Measurements from ENCODE around the gene MUS81.

DNA sequence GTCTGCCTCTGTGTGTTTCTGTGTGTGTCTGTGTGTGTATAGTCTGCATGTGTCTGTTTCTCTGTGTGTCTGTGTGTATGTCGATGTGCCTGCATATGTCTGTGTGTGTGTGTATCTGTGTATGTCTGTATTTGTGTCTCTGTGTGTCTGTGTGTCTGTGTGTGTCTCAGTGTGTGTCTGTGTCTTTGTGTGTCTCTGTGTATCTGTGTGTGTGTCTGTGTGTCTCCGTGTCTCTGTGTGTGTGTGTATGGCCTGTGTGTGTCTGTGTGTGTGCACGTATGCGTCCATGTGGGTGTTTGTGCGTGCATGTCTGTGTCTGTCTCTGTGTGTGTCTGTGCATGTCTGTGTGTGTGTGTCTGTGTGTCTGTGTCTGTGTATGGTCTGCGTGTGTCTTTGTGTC lies 26.0 kb upstream of the MUS81 start:
- no peak for TF ChIP-seq HDGF (IDR thresholded peaks at IDR 0.05; ENCODE audit: borderline replicate concordance)
- no peak for TF ChIP-seq FOXK2 (IDR thresholded peaks at IDR 0.05)
- TF ChIP-seq BHLHE40 (IDR thresholded peaks at IDR 0.05; ENCODE audit: borderline replicate concordance): no peak
- TF ChIP-seq TARDBP (IDR thresholded peaks at IDR 0.05): peak; percentile 73
- TF ChIP-seq, protein P1, sequence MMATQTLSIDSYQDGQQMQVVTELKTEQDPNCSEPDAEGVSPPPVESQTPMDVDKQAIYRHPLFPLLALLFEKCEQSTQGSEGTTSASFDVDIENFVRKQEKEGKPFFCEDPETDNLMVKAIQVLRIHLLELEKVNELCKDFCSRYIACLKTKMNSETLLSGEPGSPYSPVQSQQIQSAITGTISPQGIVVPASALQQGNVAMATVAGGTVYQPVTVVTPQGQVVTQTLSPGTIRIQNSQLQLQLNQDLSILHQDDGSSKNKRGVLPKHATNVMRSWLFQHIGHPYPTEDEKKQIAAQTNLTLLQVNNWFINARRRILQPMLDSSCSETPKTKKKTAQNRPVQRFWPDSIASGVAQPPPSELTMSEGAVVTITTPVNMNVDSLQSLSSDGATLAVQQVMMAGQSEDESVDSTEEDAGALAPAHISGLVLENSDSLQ (IDR thresholded peaks at IDR 0.05): no peak
- TF ChIP-seq ARNT (IDR thresholded peaks at IDR 0.05): no peak
- TF ChIP-seq L3MBTL2 (conservative IDR thresholded peaks at IDR 0.05): no peak
- TF ChIP-seq ELF4 (IDR thresholded peaks at IDR 0.05): no peak
- TF ChIP-seq CTBP1 (IDR thresholded peaks at IDR 0.05; ENCODE audit: borderline replicate concordance): no peak
- no peak for TF ChIP-seq FOXM1 (IDR thresholded peaks at IDR 0.05; ENCODE audit: borderline replicate concordance)
- no peak for TF ChIP-seq FOXA1 (IDR thresholded peaks at IDR 0.05)
- TF ChIP-seq LEF1 (IDR thresholded peaks at IDR 0.05; ENCODE audit: borderline replicate concordance): no peak
- TF ChIP-seq ZNF384 (IDR thresholded peaks at IDR 0.05): no peak
- no peak for TF ChIP-seq SUZ12 (IDR thresholded peaks at IDR 0.05)

All from HEK293T (cell line).